Mucosa of descending colon (tissue), 3 donors: ENCODE measurements around the gene HSD3B7. TPM values are rescaled to one million over a fixed set of nuclear protein-coding genes. Genes with fewer than 3 reads are reported as not detected.

Experiments
- ATAC-seq: fragments of 200-7000 bp; cut with Tn5 transposase; one replicate; pipeline ENCODE4 v1.9.1; 2020; ENCODE audit warnings: mild to moderate bottlenecking, moderate library complexity
- DNase-seq, 3 donors: peaks; one replicate each; pipeline ENCODE4 v3.0.0-alpha.2; 2020
- H3K36me3 ChIP-seq: fragments of 200-600 bp; one replicate; pipeline ENCODE4 v1.8.0; 2021; ENCODE audit warnings: low read depth, mild to moderate bottlenecking
- H3K4me1 ChIP-seq: fragments of 200-600 bp; one replicate; pipeline ENCODE4 v1.8.0; 2021; ENCODE audit warnings: low read depth, mild to moderate bottlenecking
- H3K4me3 ChIP-seq: fragments of 200-600 bp; one replicate; pipeline ENCODE4 v1.8.0; 2021; ENCODE audit warnings: mild to moderate bottlenecking
- H3K9me3 ChIP-seq: fragments of 200-600 bp; one replicate; pipeline ENCODE4 v1.8.0; 2021; ENCODE audit warnings: mild to moderate bottlenecking
- CTCF ChIP-seq: fragments of 200-600 bp; IDR thresholded peaks from one replicate; pipeline ENCODE4 v1.8.0; 2022; ENCODE audit warnings: antibody characterized with exemption, mild to moderate bottlenecking
- intact Hi-C, 2 donors: fragments of 100-400 bp; cut with DNase I in 1 of 2; cut with micrococcal nuclease in 1 of 2; formaldehyde crosslinking; loops; one replicate each; pipeline versions ENCODE4 v1.11.0 to v1.11.1; 2022; cut with DNase I, micrococcal nuclease
- total RNA-seq, 3 donors: library from RNA; stranded (reverse); fragmentation: NEBNext Ultra II Directional in 2 of 3; extraction: Animal tissue kit (Norgen Biotek cat#: 25700) in 2 of 3; gene quantifications; one replicate each; pipeline versions ENCODE4 v1.2.1 to v1.2.4, GENCODE V29; 2021 to 2023
- donor health status: DM: no; HTN: no; CAD: no; lungs with moderate emphysema.
- donor health status: DM: no; HTN: no; CAD: no.
- donor health status: DM: no; HTN: yes; CAD: no.

HSD3B7 gene
- total RNA-seq, 3 donors from 2014 or later = 16.5 to 27.7 (median 23.2) TPM

- DNase-seq = no peak
- H3K4me1 ChIP-seq = peaks cover 9% of the 10 kb centered on the region
- no peak for TF ChIP-seq CTCF
- peaks cover 11% of the 10 kb centered on the region for H3K36me3 ChIP-seq
- intact Hi-C loops = no loop called here
- ATAC-seq = no peak
- no peak overlapping the region for H3K4me3 ChIP-seq
- H3K9me3 ChIP-seq = no peaks in the 10 kb centered on the region
These were observed 23.6 kb upstream of the HSD3B7 start for GRCh38 chr16:30961384-30961783.

GRCh38 chr16:30963925-30964511 is 21.0 kb upstream of the HSD3B7 start:
- H3K4me3 ChIP-seq = no peak overlapping the region
- H3K36me3 ChIP-seq = peaks cover 11% of the 10 kb centered on the region
- no peak for DNase-seq
- H3K9me3 ChIP-seq = no peaks in the 10 kb centered on the region
- no peak for TF ChIP-seq CTCF
- intact Hi-C loops = no loop called here
- peaks cover 2% of the 10 kb centered on the region for H3K4me1 ChIP-seq
- no peak for ATAC-seq

GRCh38 chr16:30964574-30965226 is 20.3 kb upstream of the HSD3B7 start:
- Histone ChIP-seq H3K4me3 (no peak overlapping the region), H3K4me1 (no peaks in the 10 kb centered on the region), H3K9me3 (no peaks in the 10 kb centered on the region), H3K36me3 (peaks cover 11% of the 10 kb centered on the region)
- DNase-seq (no peak), ATAC-seq (no peak)
- TF ChIP-seq CTCF = no peak
- intact Hi-C loops = no loop called here

- intact Hi-C loops = no loop called here
- Histone ChIP-seq H3K4me3 (no peak overlapping the region), H3K4me1 (no peaks in the 10 kb centered on the region), H3K9me3 (no peaks in the 10 kb centered on the region), H3K36me3 (peaks cover 11% of the 10 kb centered on the region)
- DNase-seq = no peak
- ATAC-seq = no peak
- TF ChIP-seq CTCF = no peak
These were observed 19.6 kb upstream of the HSD3B7 start for GRCh38 chr16:30965436-30965835.

- intact Hi-C loops = no loop called here
- Histone ChIP-seq H3K4me1 (no peaks in the 10 kb centered on the region), H3K36me3 (peaks cover 8% of the 10 kb centered on the region), H3K4me3 (no peak overlapping the region), H3K9me3 (no peaks in the 10 kb centered on the region)
- no peak for DNase-seq
- TF ChIP-seq CTCF = no peak
- no peak for ATAC-seq
These were observed 18.9 kb upstream of the HSD3B7 start for GRCh38 chr16:30966033-30966619.
